Glomerular endothelial cell (primary cell): Measurements from ENCODE around the gene ORC5. TPM values are rescaled to one million over a fixed set of nuclear protein-coding genes. Genes with fewer than 3 reads are reported as not detected.

Experiments used
- DNase-seq: peaks from one replicate; pipeline ENCODE4 v3.0.0-alpha.2; 2011; ENCODE audit warnings: low read depth, low spot score; ENCODE audit errors: extremely low read depth
- total RNA-seq: library from RNA; depleted of rRNA; stranded (reverse); fragments of >200 nt; gene quantifications from 2 replicates; pipeline ENCODE4 v1.2.3, GENCODE V29; 2015

The ORC5 gene
- total RNA-seq, 1 donor from 2014 or later, result 32.3 TPM

- no peak for DNase-seq
Observed at GRCh38 chr7:104133238-104133637, 74.6 kb downstream of the ORC5 start.

GRCh38 chr7:104130726-104131125 lies 77.1 kb downstream of the ORC5 start:
- DNase-seq, result no peak

GRCh38 chr7:104127204-104127603 lies 80.6 kb downstream of the ORC5 start:
- no peak for DNase-seq

- DNase-seq, result no peak
Observed at GRCh38 chr7:104126411-104126841, 81.4 kb downstream of the ORC5 start.

GRCh38 chr7:104124893-104125477 lies 82.8 kb downstream of the ORC5 start:
- DNase-seq, result no peak

GRCh38 chr7:104124469-104124868 lies 83.3 kb downstream of the ORC5 start:
- no peak for DNase-seq

- no peak for DNase-seq
Observed at GRCh38 chr7:104123786-104124185, 84.0 kb downstream of the ORC5 start.

GRCh38 chr7:104113788-104114187 lies 94.0 kb downstream of the ORC5 start:
- DNase-seq, result no peak

- no peak for DNase-seq
Observed at GRCh38 chr7:104112623-104113022, 95.2 kb downstream of the ORC5 start.

GRCh38 chr7:104111271-104111670 lies 96.5 kb downstream of the ORC5 start:
- no peak for DNase-seq

GRCh38 chr7:104106108-104106905 lies 101.5 kb downstream of the ORC5 start:
- no peak for DNase-seq

GRCh38 chr7:104098890-104099289 lies 108.9 kb downstream of the ORC5 start:
- DNase-seq, result no peak

- no peak for DNase-seq
Observed at GRCh38 chr7:104096683-104097082, 111.1 kb downstream of the ORC5 start.

GRCh38 chr7:104093127-104093526 lies 114.7 kb downstream of the ORC5 start:
- DNase-seq, result no peak

GRCh38 chr7:104091242-104091641 lies 116.6 kb downstream of the ORC5 start:
- DNase-seq, result no peak

GRCh38 chr7:104089612-104090011 lies 118.2 kb downstream of the ORC5 start:
- no peak for DNase-seq

GRCh38 chr7:104089061-104089460 lies 118.8 kb downstream of the ORC5 start:
- no peak for DNase-seq

Other genes starting within 250 kb of the ORC5 start
- gene RELN, start 218.4 kb downstream of the ORC5 start, total RNA-seq, result 6.2 and 8.1 TPM in 2 replicates
- gene LHFPL3, start 120.6 kb upstream of the ORC5 start, total RNA-seq, result not detected in 2 replicates